Fibroblast of lung (primary cell): ENCODE measurements around the gene TGFB2. TPM values are rescaled to one million over a fixed set of nuclear protein-coding genes. Genes with fewer than 3 reads are reported as not detected.

Source experiments
- DNase-seq, 2 donors: peaks; one replicate each; pipeline versions ENCODE4 v3.0.0 to v3.0.0-alpha.2; 2010; ENCODE audit warnings: low read depth in 2 of 2
- H2AFZ ChIP-seq: 2 replicates; pipeline ENCODE4 v1.5.1; 2012; ENCODE audit warnings: low read length, control low read depth, inconsistent platforms
- H3K27ac ChIP-seq: 2 replicates; pipeline ENCODE4 v1.5.1; 2011; ENCODE audit warnings: low read length, control low read depth; ENCODE audit not compliant: insufficient read depth
- H3K27me3 ChIP-seq: 2 replicates; pipeline ENCODE4 v1.5.1; 2011; ENCODE audit warnings: mild to moderate bottlenecking, low read length; ENCODE audit not compliant: control insufficient read depth, insufficient read depth
- H3K36me3 ChIP-seq: 2 replicates; pipeline ENCODE4 v1.5.1; 2011; ENCODE audit warnings: low read length; ENCODE audit not compliant: control insufficient read depth, insufficient read depth
- H3K4me1 ChIP-seq: 2 replicates; pipeline ENCODE4 v1.5.1; 2011; ENCODE audit warnings: low read length; ENCODE audit not compliant: control insufficient read depth, insufficient read depth; ENCODE audit errors: extremely low read depth
- H3K4me2 ChIP-seq: 2 replicates; pipeline ENCODE4 v1.5.1; 2011; ENCODE audit warnings: low read length, control low read depth; ENCODE audit not compliant: insufficient read depth; ENCODE audit errors: extremely low read depth
- H3K4me3 ChIP-seq, 4 experiments: fragments of 200-600 bp in 1 of 4; sonication (generic) in 1 of 4; replicated peaks in 1 of 4; 2 replicates each; pipeline ENCODE4 v1.5.1; 2011 to 2016; ENCODE audit warnings: low read length in 4 of 4, low read depth in 3 of 4, mild to moderate bottlenecking in 3 of 4, control low read depth in 2 of 4, inconsistent platforms in 1 of 4, mixed read lengths in 1 of 4; ENCODE audit not compliant: insufficient read depth in 1 of 4; ENCODE audit errors: control extremely low read depth in 1 of 4
- H3K79me2 ChIP-seq: 2 replicates; pipeline ENCODE4 v1.5.1; 2012; ENCODE audit warnings: mild to moderate bottlenecking, low read length, inconsistent platforms; ENCODE audit not compliant: control insufficient read depth, insufficient read depth
- H3K9ac ChIP-seq: 2 replicates; pipeline ENCODE4 v1.5.1; 2011; ENCODE audit warnings: mild to moderate bottlenecking, low read length, control low read depth; ENCODE audit not compliant: insufficient read depth
- H3K9me3 ChIP-seq: 2 replicates; pipeline ENCODE4 v1.5.1; 2012; ENCODE audit warnings: low read depth, low read length; ENCODE audit not compliant: control insufficient read depth, insufficient read depth
- H4K20me1 ChIP-seq: 2 replicates; pipeline ENCODE4 v1.5.1; 2011; ENCODE audit warnings: low read length; ENCODE audit not compliant: control insufficient read depth, insufficient read depth; ENCODE audit errors: extremely low read depth
- CTCF ChIP-seq, 2 donors: IDR thresholded peaks in 1 of 2; conservative IDR thresholded peaks in 1 of 2; 1 replicate in 1 of 2; 2 replicates in 1 of 2; pipeline ENCODE4 v1.5.1; 2011 to 2012; ENCODE audit warnings: low read length in 2 of 2, control low read depth in 1 of 2, inconsistent platforms in 1 of 2, low read depth in 1 of 2, mild to moderate bottlenecking in 1 of 2
- EZH2 ChIP-seq: IDR thresholded peaks from 2 replicates; pipeline ENCODE4 v1.5.1; 2012; ENCODE audit warnings: low read length, control low read depth, mild to moderate bottlenecking; ENCODE audit errors: missing control alignments
- polyA plus RNA-seq, 2 donors: library from polyadenylated mRNA; depleted of rRNA in 1 of 2; stranded (reverse) in 1 of 2; unstranded in 1 of 2; fragments of >200 nt; gene quantifications; 2 replicates each; pipeline ENCODE4 v1.2.1, GENCODE V29; 2011 to 2012; ENCODE audit warnings: missing spikeins in 1 of 2
- total RNA-seq: library from RNA; depleted of rRNA; stranded (reverse); fragments of >200 nt; gene quantifications from 2 replicates; pipeline ENCODE4 v1.2.1, GENCODE V29; 2014

TGFB2 gene
- total and polyA plus RNA-seq, 2 donors (not counting 1 experiment from before 2014, with no cell fraction given) = 13.9 to 29.1 TPM

GRCh38 chr1:218479436-218480115, 134.4 kb downstream of the TGFB2 start:
- H3K4me1 ChIP-seq = peaks cover 17% of the 10 kb centered on the region
- H2AFZ ChIP-seq = no peak overlapping the region
- no peaks in the 10 kb centered on the region for H4K20me1 ChIP-seq
- H3K27me3 ChIP-seq = no peaks in the 10 kb centered on the region
- H3K27ac ChIP-seq = peak overlapping the region; percentile 91
- no peaks in the 10 kb centered on the region for H3K36me3 ChIP-seq
- TF ChIP-seq EZH2 (no peak), CTCF (conservative IDR thresholded peaks at IDR 0.05 in 1 of 2, IDR thresholded peaks at IDR 0.05 in 1 of 2; ENCODE audit: low read depth in 1 of 2, low read length in 2 of 2) (no peak)
- no peaks in the 10 kb centered on the region for H3K9me3 ChIP-seq
- H3K9ac ChIP-seq = peak overlapping the region; percentile 33
- no peaks in the 10 kb centered on the region for H3K79me2 ChIP-seq
- no peak overlapping the region for H3K4me3 ChIP-seq
- peak in 1 of 2 donors; percentile 94 for DNase-seq
- peak overlapping the region; percentile 28 for H3K4me2 ChIP-seq

GRCh38 chr1:218480137-218480536, 135.0 kb downstream of the TGFB2 start:
- Histone ChIP-seq H3K27me3 (no peaks in the 10 kb centered on the region), H2AFZ (no peak overlapping the region), H3K9ac (peak overlapping the region; percentile 33), H3K79me2 (no peaks in the 10 kb centered on the region), H3K4me2 (peak overlapping the region; percentile 28), H3K9me3 (no peaks in the 10 kb centered on the region), H3K4me3 (no peak overlapping the region), H3K36me3 (no peaks in the 10 kb centered on the region), H3K27ac (peak overlapping the region; percentile 91), H4K20me1 (no peaks in the 10 kb centered on the region), H3K4me1 (peaks cover 17% of the 10 kb centered on the region)
- DNase-seq = peak; percentile 79 to 98
- TF ChIP-seq EZH2 (no peak), CTCF (conservative IDR thresholded peaks at IDR 0.05 in 1 of 2, IDR thresholded peaks at IDR 0.05 in 1 of 2; ENCODE audit: low read depth in 1 of 2, low read length in 2 of 2) (no peak)

DNA sequence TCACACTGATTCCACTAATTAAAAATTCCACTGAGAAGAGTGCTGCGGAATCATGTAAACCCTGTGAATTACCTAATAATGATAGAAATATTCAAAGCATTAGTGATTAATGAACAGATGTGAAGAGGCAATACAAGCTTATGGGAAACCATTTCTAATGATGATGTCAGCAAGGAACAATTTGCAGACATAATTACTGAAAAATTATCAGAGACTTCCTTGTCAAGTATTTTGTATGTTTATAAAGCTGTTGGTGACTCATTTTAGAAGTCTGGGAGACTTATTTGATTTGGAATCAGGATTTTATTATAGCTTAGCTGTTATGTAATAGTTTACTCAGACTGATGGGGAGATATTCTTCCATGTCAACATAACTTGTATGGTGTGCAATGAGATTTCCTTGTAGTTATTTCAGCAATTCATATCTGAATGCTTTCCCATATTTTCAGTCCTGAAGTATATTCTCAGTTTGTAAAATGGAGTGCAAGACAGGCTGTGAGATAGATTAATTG, 135.5 kb downstream of the TGFB2 start:
- peak overlapping the region; percentile 91 for H3K27ac ChIP-seq

More for the DNA sequence above, 135.5 kb downstream of the TGFB2 start:
- no peak overlapping the region for H3K4me3 ChIP-seq
- peak overlapping the region; percentile 28 for H3K4me2 ChIP-seq
- no peaks in the 10 kb centered on the region for H3K79me2 ChIP-seq
- H2AFZ ChIP-seq = no peak overlapping the region
- H3K36me3 ChIP-seq = no peaks in the 10 kb centered on the region
- no peaks in the 10 kb centered on the region for H3K27me3 ChIP-seq
- H3K4me1 ChIP-seq = peaks cover 17% of the 10 kb centered on the region
- no peaks in the 10 kb centered on the region for H4K20me1 ChIP-seq
- H3K9ac ChIP-seq = no peak overlapping the region
- peak; percentile 83 to 98 for DNase-seq
- TF ChIP-seq EZH2 (no peak), CTCF (conservative IDR thresholded peaks at IDR 0.05 in 1 of 2, IDR thresholded peaks at IDR 0.05 in 1 of 2; ENCODE audit: low read depth in 1 of 2, low read length in 2 of 2) (no peak)
- H3K9me3 ChIP-seq = no peaks in the 10 kb centered on the region
